ENCODE measurements around the gene ATG7. TPM values are rescaled to one million over a fixed set of nuclear protein-coding genes. Genes with fewer than 3 reads are reported as not detected.

Gene ATG7
- total RNA-seq, 1 experiment from 2014 or later, result 29.3 TPM

DNA sequence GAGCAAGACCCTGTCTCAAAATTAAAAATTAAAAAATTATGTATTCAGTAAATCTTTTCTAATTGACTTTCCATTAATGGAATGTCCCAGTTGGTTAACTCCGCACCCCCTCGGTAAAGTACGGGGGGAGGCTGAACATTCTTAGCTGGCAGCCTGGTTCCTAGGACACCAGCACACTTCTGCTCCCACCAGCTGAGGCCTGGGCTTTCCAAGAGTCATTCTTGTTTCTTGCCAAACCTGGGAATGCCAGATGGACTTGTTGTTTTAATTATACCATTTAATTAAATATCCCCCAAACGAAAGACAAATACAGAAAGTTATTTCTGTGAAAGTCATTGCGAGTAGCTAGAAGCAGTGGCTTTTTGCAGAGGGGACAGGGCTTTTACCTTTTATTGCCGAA lies 192.2 kb downstream of the ATG7 start:
- intact Hi-C loops (cut with micrococcal nuclease), result no loop called here
- no peak for ATAC-seq
- no peaks in the 10 kb centered on the region for H3K4me1 ChIP-seq (ENCODE audit: control insufficient read depth in 1 of 2, insufficient read depth in 2 of 2, low read length in 2 of 2)

DNA sequence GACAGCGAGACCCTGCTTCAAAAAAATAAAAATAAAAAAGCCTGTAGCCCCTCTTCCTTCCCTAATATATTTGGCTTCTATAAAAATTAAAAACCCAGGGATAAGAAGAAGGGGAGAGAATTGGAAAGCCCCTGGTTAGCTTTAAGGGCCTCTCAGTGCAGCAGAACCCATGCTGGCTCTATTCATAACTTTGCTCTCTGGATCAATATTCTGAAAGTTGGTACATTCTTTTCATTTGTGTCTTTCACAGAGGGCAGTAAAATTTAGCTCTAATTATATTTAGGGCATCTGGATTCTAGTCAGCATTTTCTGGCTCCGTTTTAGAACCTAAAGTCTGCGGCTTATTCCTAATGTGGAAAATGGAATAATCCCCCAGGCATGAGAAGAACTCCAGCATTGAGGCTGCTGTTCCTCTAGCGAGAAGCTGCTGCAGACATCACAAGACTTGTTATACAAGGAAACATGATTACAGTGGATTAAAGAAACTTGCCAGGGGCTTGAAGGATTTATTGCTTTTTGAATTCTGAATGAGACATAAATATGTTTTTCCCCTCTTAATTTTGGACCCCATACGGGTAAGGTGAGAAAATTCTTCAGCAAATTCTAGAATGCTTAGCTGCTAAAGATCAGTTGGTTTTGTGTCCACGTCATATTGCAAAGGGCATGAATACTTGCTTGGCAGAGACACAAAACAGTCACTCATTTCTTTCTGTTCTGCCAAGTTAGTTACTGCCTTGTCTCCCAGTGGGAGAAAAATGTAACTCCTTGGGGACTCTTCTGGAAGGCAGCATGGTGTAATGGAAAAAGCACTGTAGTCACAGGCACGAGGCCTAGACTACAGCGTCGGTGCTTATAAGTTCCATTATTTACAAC lies 193.8 kb downstream of the ATG7 start:
- Histone ChIP-seq H3K9ac (ENCODE audit: low read length) (no peak overlapping the region), H3K4me3 (replicated peaks in 1 of 2; ENCODE audit: low read depth in 1 of 2, low read length in 2 of 2) (no peak overlapping the region), H3K36me3 (ENCODE audit: control insufficient read depth in 1 of 2, insufficient read depth in 2 of 2, low read length in 2 of 2) (no peaks in the 10 kb centered on the region), H4K20me1 (ENCODE audit: insufficient read depth) (no peaks in the 10 kb centered on the region), H3K9me2 (ENCODE audit: insufficient read depth) (no peaks in the 10 kb centered on the region), H3K4me2 (ENCODE audit: low read length) (no peak overlapping the region), H3K9me3 (ENCODE audit: control insufficient read depth in 1 of 2, insufficient read depth in 1 of 2, low read depth in 1 of 2, low read length in 2 of 2) (no peaks in the 10 kb centered on the region), H3K4me1 (ENCODE audit: control insufficient read depth in 1 of 2, insufficient read depth in 2 of 2, low read length in 2 of 2) (no peaks in the 10 kb centered on the region), H3K79me2 (ENCODE audit: insufficient read depth, low read length) (no peaks in the 10 kb centered on the region), H2AFZ (ENCODE audit: low read depth, low read length, poor library complexity, severe bottlenecking) (no peak overlapping the region), H3K27ac (ENCODE audit: low read depth, low read length) (no peak overlapping the region), H3K27me3 (ENCODE audit: insufficient read depth, low read length) (no peaks in the 10 kb centered on the region)
- ATAC-seq (no peak), DNase-seq (ENCODE audit: low read depth, low spot score) (no peak)
- intact Hi-C loops (cut with micrococcal nuclease), result no loop called here
- CTCF ChIA-PET, result no interaction called here
- RAD21 ChIA-PET (ENCODE audit: low non-redundant PET in 1 of 2, low total read pairs in 2 of 2, uncharacterized antibody in 2 of 2, unreplicated experiment in 2 of 2), result no interaction called here
- BruUV-seq (replicated peaks), result no TSS peak
- POLR2A ChIA-PET, result no interaction called here
- TF ChIP-seq RAD21 (IDR thresholded peaks at IDR 0.05; ENCODE audit: low read depth), result no peak
- TF ChIP-seq POLR2AphosphoS5 (IDR thresholded peaks at IDR 0.05; ENCODE audit: low read depth, low read length), result no peak
- no peak for TF ChIP-seq SP1 (IDR thresholded peaks at IDR 0.05; ENCODE audit: low read depth)
- no peak for TF ChIP-seq EZH2phosphoT487 (IDR thresholded peaks at IDR 0.05; ENCODE audit: borderline replicate concordance)
- TF ChIP-seq, protein P1, sequence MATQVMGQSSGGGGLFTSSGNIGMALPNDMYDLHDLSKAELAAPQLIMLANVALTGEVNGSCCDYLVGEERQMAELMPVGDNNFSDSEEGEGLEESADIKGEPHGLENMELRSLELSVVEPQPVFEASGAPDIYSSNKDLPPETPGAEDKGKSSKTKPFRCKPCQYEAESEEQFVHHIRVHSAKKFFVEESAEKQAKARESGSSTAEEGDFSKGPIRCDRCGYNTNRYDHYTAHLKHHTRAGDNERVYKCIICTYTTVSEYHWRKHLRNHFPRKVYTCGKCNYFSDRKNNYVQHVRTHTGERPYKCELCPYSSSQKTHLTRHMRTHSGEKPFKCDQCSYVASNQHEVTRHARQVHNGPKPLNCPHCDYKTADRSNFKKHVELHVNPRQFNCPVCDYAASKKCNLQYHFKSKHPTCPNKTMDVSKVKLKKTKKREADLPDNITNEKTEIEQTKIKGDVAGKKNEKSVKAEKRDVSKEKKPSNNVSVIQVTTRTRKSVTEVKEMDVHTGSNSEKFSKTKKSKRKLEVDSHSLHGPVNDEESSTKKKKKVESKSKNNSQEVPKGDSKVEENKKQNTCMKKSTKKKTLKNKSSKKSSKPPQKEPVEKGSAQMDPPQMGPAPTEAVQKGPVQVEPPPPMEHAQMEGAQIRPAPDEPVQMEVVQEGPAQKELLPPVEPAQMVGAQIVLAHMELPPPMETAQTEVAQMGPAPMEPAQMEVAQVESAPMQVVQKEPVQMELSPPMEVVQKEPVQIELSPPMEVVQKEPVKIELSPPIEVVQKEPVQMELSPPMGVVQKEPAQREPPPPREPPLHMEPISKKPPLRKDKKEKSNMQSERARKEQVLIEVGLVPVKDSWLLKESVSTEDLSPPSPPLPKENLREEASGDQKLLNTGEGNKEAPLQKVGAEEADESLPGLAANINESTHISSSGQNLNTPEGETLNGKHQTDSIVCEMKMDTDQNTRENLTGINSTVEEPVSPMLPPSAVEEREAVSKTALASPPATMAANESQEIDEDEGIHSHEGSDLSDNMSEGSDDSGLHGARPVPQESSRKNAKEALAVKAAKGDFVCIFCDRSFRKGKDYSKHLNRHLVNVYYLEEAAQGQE (IDR thresholded peaks at IDR 0.05; ENCODE audit: low read depth), result no peak
- TF ChIP-seq CBX3 (IDR thresholded peaks at IDR 0.05; ENCODE audit: low read depth), result no peak
- TF ChIP-seq EGR1 (IDR thresholded peaks at IDR 0.05; ENCODE audit: low read depth), result no peak
- TF ChIP-seq, protein P2, sequence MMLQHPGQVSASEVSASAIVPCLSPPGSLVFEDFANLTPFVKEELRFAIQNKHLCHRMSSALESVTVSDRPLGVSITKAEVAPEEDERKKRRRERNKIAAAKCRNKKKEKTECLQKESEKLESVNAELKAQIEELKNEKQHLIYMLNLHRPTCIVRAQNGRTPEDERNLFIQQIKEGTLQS (IDR thresholded peaks at IDR 0.05), result no peak
- TF ChIP-seq, protein P3, sequence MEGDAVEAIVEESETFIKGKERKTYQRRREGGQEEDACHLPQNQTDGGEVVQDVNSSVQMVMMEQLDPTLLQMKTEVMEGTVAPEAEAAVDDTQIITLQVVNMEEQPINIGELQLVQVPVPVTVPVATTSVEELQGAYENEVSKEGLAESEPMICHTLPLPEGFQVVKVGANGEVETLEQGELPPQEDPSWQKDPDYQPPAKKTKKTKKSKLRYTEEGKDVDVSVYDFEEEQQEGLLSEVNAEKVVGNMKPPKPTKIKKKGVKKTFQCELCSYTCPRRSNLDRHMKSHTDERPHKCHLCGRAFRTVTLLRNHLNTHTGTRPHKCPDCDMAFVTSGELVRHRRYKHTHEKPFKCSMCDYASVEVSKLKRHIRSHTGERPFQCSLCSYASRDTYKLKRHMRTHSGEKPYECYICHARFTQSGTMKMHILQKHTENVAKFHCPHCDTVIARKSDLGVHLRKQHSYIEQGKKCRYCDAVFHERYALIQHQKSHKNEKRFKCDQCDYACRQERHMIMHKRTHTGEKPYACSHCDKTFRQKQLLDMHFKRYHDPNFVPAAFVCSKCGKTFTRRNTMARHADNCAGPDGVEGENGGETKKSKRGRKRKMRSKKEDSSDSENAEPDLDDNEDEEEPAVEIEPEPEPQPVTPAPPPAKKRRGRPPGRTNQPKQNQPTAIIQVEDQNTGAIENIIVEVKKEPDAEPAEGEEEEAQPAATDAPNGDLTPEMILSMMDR (IDR thresholded peaks at IDR 0.05 in 2 of 3, conservative IDR thresholded peaks at IDR 0.05 in 1 of 3; ENCODE audit: borderline replicate concordance in 1 of 3, insufficient read depth in 1 of 3, low read depth in 2 of 3, low read length in 2 of 3), result no peak
- no peak for TF ChIP-seq FOSL1 (IDR thresholded peaks at IDR 0.05; ENCODE audit: low read depth)

More for the DNA sequence above, 192.2 kb downstream of the ATG7 start:
- no peak overlapping the region for H3K4me2 ChIP-seq (ENCODE audit: low read length)
- H3K9me3 ChIP-seq (ENCODE audit: control insufficient read depth in 1 of 2, insufficient read depth in 1 of 2, low read depth in 1 of 2, low read length in 2 of 2), result no peaks in the 10 kb centered on the region
- H3K36me3 ChIP-seq (ENCODE audit: control insufficient read depth in 1 of 2, insufficient read depth in 2 of 2, low read length in 2 of 2), result no peaks in the 10 kb centered on the region
- ChIA-PET RAD21 (ENCODE audit: low non-redundant PET in 1 of 2, low total read pairs in 2 of 2, uncharacterized antibody in 2 of 2, unreplicated experiment in 2 of 2) (no interaction called here), POLR2A (no interaction called here), CTCF (no interaction called here)
- H4K20me1 ChIP-seq (ENCODE audit: insufficient read depth), result no peaks in the 10 kb centered on the region
- no peak overlapping the region for H2AFZ ChIP-seq (ENCODE audit: low read depth, low read length, poor library complexity, severe bottlenecking)
- H3K27me3 ChIP-seq (ENCODE audit: insufficient read depth, low read length), result no peaks in the 10 kb centered on the region
- no TSS peak for BruUV-seq (replicated peaks)
- no peak overlapping the region for H3K27ac ChIP-seq (ENCODE audit: low read depth, low read length)
- H3K79me2 ChIP-seq (ENCODE audit: insufficient read depth, low read length), result no peaks in the 10 kb centered on the region
- no peaks in the 10 kb centered on the region for H3K9me2 ChIP-seq (ENCODE audit: insufficient read depth)
- no peak overlapping the region for H3K4me3 ChIP-seq (replicated peaks in 1 of 2; ENCODE audit: low read depth in 1 of 2, low read length in 2 of 2)
- DNase-seq (ENCODE audit: low read depth, low spot score), result no peak
- TF ChIP-seq CEBPB (IDR thresholded peaks at IDR 0.05; ENCODE audit: low read depth), result no peak
- H3K9ac ChIP-seq (ENCODE audit: low read length), result no peak overlapping the region

Measured in HCT116 (cell line).